Activated effector memory CD4-positive, alpha-beta T cell treated with anti-CD3 and anti-CD28 coated beads, Interleukin-2, amount 50 U/mL, for 16 hours (primary cell): Measurements from ENCODE around the gene NUBP2.
"Not testable (repeated sequence)": the region's sequence is repeated elsewhere in the genome, so short reads cannot be mapped to it uniquely, and the experiment has no call there.

ENCODE experiments used
- DNase-seq: peaks from one replicate; pipeline ENCODE4 v3.0.0-alpha.2; 2020

Gene NUBP2

DNA sequence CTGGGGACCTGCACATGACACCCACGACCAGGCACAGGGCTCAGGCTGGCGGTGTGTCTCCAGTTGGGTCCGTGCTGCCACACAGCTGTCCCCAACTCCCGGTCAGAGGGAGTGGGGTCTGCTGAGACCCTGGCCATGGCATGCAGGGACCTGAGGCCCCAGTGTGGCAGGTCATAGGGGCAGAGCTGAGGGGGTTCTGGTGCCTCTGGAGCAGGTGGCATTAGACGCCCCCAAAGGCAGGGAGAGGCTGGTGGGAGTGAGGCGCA lies 4.2 kb downstream of the NUBP2 start:
- DNase-seq: no peak

- DNase-seq: no peak
Observed at GRCh38 chr16:1787322-1788094, 4.7 kb downstream of the NUBP2 start.

- peak; percentile 62 for DNase-seq
Observed at GRCh38 chr16:1788095-1788707, 5.4 kb downstream of the NUBP2 start.

DNA sequence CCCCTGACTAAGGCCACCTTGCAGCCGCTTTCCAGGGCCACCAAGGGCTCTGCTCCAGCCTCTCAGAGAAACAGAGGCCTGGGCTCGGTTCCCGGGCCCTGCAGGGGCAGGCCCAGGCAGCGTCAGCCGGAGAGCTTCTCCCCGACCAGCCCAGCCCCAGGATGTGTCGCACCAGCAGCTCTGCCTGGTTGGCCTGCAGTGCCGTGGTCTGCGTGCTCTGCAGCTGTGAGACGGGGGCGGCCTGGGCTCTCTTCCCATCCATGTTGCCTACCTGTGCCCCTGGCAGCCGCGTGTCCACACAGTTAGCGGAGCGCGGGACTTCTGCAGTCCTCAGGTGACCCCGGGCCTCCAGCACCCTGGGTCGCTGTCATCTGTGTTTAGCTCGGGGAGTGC lies 5.9 kb downstream of the NUBP2 start:
- DNase-seq: no peak

- no peak for DNase-seq
Observed at GRCh38 chr16:1789643-1790045, 6.9 kb downstream of the NUBP2 start.

DNA sequence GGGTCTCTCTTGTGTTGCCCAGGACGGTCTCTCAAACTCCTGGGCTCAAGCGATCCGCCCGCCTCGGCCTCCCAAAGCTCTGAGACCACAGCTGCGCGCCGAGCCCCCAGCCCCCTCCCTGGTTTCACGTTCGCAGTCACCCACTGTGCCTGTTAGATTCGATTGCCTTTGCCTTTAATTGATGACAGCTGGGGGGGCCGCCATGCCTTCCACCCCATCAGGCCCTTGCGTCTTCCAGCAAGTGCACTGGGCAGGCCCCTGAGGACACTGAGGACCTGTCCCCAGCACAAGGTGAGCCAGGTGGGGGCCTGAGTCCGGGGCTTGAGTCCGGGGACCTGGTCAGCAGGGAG lies 7.5 kb downstream of the NUBP2 start:
- no peak for DNase-seq

DNA sequence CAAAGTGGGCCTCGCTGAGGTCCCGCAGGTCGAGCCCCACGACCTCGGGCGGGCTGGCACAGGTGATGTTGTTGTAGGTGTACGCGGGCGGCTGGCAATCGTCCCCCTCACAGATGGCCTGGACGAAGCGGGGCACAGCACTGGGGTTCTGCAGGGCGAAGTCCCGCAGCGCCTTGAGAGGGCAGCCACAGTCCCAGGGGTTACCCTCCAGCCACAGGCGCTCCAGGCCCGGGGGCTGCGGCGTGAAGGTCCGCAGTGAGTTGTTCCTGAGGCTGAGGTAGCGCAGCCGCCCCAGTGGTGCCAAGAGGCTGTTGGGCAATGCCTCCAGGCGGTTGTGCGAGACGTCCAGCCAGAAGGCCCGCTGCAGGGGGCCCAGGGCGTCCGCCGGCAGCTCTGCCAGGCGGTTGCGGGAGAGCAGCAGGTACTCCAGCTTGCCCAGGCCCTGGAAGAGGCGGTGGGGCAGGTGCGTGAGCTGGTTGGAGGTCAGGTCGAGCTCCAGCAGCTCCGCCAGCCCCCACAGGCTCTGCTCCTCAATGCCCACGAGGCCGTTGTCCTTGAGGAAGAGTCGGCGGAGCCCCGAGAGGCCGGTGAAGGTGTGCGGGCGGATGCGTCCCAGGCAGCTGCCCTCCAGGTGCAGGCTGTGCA lies 8.0 kb downstream of the NUBP2 start:
- no peak for DNase-seq

DNA sequence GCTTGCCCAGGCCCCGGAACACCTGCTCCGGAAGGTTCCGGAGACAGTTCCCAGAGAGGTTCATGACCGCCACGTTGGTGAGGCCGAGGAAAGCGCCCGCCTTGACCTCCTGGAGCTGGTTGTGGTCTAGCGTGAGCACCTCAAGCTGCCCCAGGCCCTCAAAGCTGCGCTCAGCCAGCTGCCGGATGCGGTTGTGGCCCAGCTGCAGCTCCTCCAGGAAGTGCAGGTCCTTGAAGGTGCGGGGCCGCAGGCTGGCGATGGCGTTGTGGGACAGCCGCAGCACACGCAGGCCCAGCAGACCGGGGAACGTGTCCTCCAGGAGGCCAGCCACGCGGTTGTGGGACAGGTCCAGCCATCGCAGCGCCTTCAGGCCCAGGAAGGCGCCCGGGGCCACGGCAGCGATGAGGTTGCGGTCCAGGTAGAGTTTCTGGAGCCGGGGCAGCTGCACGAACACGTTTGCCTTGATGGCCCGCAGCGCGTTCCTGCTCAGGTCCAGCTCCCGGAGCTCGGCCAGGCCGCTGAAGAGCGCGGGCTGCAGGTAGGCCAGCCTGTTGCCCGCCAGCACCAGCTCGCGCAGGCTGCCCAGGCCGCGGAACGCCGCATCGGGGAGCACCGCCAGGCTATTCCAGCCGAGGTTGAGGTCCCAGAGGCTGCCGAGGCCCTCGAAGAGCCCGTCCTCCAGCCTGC lies 8.6 kb downstream of the NUBP2 start:
- no peak for DNase-seq

GRCh38 chr16:1791943-1792812 lies 9.4 kb downstream of the NUBP2 start:
- DNase-seq: no peak

DNA sequence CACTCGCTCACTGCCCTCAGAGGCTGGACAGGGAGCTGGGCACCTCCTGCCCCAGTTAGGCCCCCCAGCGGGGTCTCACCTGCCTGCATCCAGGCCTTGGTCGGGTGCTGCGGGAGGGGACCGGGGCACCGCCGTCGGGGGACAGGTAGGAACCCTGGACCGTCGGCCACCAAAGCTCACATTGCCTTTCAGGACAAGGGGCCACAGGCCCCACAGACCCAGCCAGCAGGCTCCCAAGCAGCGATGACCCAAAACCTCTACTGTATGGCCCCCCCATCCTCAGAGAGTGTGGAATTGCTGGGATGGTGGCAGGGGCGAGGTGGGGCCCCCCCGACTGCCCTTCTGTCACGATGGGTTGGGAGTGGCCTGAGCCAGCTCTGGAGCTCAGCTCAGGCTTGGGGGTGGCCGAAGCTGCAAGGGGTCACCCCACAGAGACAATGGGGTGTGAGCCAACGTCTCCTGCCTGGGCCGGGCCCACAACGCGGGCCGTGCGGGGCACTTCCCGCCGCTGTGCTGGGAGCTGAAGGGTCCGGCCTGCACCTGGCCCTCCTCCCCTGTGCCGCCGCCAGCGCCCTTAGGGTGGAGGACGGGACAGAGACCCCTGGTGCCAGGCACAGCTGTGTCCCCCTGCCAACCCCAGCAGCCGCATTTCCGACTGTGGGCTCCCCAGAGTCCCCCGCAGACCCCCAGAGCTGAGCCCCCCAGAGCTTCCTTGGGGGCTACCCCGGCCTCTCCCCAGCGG lies 10.2 kb downstream of the NUBP2 start:
- DNase-seq: no peak

- DNase-seq: no peak
Observed at GRCh38 chr16:1793578-1794220, 10.9 kb downstream of the NUBP2 start, which contains the start of gene IGFALS. TSS of gene IGFALS (minus strand) at chr16:1793705. CDS start at chr16:1793652, 53 bp downstream.

DNA sequence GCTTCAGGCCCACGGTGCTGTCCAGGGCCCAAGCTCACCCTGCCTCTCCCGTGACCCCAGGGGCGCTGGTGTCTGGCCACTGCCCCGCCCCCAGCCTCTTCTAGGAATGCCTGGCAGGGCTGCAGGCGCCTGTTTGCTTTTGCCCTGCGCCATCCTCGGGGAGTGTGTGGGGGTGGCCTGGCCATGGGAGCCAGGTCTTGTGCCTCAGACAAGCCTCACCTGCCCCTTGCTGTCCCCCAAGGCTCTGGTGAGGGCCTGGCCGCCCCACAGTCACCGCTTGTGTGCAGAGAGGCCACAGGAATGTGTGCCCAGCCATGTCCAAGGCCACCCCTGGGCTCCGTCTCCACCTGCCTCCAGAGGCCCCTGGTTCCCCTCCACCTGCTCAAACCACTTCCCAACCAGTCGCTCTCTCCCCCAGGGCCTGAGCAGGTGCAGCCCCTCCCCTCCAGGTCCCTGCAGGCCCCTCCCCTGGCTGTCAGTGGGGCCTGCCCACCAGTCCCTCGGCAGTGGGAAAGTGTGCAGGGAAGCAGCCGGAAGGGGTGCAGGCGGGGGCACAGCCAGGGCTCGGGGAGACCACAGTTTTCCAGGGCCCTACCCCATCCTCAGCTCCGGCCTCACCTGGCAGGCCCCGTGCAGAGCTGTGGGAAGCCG lies 11.6 kb downstream of the NUBP2 start:
- no peak for DNase-seq

DNA sequence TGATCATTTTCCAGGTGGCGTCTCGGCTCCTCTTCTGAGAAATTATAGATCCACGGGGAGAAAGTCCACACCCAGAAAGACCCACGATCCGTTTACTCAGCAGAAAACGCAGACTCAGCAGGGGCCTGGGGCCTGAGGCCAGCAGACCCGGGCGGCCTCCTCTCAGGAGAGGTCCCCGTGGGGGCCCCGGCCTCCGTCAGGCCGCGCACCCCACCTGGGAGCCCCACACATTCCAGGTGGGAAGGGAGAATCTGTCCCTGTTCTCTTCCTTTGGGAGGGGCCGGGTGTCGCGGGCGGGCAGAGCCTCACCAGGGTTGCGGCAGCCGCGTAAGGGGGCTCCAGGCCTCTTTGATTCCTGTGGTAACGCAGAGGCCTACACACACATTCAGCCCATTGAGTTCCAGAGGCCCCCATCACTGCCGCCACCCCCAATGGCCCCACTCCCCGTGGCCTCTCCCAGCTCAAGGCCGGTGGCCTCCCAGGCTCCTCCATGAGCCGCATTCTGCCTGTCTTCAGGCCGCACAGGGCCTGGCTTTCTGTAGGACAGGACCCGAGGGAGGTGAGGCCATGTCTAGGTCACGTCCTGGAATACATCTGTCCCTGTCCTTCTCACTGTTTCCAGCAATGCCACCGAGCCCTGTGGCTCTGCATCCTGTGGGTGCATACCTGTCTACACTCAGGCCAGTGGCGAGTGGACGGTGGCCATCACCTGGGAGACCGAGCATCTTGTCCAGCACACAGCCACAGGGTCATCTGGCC lies 12.3 kb downstream of the NUBP2 start:
- DNase-seq: no peak

DNA sequence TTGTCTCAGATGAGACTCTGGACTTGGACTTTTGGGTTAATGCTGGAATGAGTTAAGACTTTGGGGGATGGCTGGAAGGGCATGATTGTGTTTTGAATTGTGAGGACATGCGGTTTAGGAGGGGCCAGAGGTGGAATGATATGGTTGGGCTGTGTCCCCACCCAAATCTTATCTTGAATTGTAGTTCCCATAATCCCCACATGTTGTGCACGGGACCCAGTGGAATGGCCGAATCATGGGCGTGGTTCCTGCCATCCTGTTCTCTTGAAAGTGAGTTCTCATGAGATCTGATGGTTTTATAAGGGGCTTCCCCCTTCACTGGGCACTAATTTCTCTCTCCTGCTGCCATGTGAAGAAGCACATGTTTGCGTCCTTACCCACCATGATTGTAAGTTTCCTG lies 16.5 kb downstream of the NUBP2 start:
- DNase-seq: not testable (repeated sequence)

GRCh38 chr16:1800701-1801100 lies 17.9 kb downstream of the NUBP2 start:
- DNase-seq: no peak

- no peak for DNase-seq
Observed at GRCh38 chr16:1807626-1808025, 24.9 kb downstream of the NUBP2 start.

GRCh38 chr16:1808691-1809090 lies 25.9 kb downstream of the NUBP2 start:
- no peak for DNase-seq

DNA sequence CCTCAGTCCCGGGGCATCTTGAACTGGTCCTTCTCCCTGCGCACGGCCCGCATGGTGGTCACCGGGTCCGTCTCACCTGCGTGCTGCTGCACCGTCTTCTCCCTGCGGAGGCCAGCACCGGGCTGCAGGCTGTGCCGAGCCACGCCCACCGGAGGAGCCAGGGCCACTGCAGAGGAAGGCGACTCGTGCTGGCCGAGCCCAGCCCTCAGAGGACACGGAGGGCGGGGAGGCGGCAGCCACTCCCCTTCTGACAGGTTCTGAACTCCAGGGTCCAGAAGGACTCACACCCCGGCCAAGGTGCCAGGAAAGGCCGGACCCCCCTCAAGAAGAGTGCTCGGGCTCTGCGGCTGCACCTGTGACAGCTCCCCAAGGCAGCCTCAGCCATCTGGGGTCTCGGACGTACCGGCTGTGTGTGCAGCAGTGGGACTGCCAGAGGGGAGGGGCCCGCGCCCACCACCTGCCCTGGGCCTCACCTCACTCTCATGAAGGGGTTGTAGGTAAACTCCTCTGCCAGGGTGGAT lies 26.6 kb downstream of the NUBP2 start:
- DNase-seq: no peak

- no peak for DNase-seq
Observed at GRCh38 chr16:1810106-1810505, 27.3 kb downstream of the NUBP2 start.

DNA sequence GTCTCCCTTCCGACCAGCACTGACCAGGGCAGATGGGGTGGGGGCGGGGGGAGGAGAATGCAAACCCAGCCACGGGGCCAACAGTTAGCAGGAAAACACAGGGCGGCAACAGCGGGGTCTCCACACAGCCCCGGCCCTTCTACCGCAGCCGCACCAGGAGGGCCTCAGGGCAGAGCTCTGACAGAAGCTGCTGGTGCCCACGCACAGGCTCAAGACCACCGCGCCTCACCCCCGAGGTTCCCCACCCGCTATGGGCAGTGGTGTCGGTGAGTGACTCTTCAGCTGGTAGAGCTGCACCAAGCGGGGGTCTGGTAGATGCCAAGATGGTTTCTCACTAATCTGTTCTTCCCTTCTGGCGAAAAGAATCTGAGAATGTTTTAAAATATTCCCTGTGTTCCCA lies 27.8 kb downstream of the NUBP2 start:
- no peak for DNase-seq
